ENCODE data around the gene ZSWIM5.

Gene ZSWIM5

GRCh38 chr1:45023663-45024062 lies 182.7 kb downstream of the ZSWIM5 start:
- DNase-seq (ENCODE audit: low spot score): no peak
- TF ChIP-seq CTCF (IDR thresholded peaks at IDR 0.05; ENCODE audit: extremely low read depth, missing control alignments): no peak

DNA sequence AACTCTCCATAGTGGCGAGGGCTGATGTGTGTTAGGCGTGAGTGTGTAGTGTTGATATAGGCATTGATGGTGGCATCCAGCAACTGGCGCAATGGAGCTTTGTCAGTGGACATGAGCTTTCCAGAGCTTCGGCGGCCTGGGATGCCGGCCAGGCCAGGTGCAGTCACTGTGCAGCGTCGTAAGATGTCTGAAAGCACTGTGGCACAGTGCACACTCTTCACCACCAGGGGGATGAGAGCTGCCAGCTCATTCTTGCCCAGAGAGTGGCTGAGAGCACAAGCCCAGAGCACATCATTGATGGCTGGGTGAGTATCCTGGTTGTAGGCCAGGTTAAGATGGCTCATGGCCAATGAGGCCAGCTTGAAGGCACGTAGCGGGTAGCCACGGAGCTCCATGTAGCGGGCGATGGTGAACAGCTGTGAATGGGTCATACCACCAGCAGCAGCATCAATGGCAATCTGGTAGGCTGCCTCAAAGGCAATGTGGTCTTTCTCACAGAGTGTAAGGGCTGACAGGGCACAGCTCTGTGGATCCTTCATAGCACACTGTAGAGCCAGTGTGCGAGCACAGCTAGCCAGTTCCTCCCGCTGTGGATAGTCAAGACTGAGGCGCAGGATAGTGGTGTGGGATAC lies 187.7 kb downstream of the ZSWIM5 start:
- peak; percentile 76 for TF ChIP-seq CTCF (IDR thresholded peaks at IDR 0.05; ENCODE audit: extremely low read depth, missing control alignments)
- DNase-seq (ENCODE audit: low spot score): peak; percentile 55

- DNase-seq (ENCODE audit: low spot score): no peak
- no peak for TF ChIP-seq CTCF (IDR thresholded peaks at IDR 0.05; ENCODE audit: extremely low read depth, missing control alignments)
Measured at GRCh38 chr1:45016767-45017166, 189.6 kb downstream of the ZSWIM5 start.

- no peak for TF ChIP-seq CTCF (IDR thresholded peaks at IDR 0.05; ENCODE audit: extremely low read depth, missing control alignments)
- DNase-seq (ENCODE audit: low spot score): no peak
Measured at GRCh38 chr1:45016090-45016697, 190.2 kb downstream of the ZSWIM5 start.

DNA sequence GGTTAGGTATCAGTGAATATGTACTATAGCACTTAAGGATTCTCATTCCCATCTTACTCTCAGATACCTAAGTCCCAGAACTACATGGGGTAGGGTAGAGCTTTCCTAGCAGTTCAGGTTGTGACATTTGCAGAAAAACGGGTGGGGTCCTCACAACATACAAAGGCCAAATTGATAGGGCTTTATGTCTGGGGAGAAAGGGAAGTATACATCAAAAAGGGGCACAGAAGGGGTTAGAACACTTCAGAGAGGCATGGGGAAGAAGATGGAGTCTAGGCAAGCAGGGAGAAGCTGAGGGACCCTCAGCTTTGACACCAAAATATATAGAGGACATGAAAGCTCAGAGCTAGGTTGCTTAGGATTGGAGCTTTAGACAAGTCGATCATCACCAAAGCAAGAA lies 190.7 kb downstream of the ZSWIM5 start:
- DNase-seq (ENCODE audit: low spot score): no peak
- TF ChIP-seq CTCF (IDR thresholded peaks at IDR 0.05; ENCODE audit: extremely low read depth, missing control alignments): no peak

- peak; percentile 76 for DNase-seq (ENCODE audit: low spot score)
- peak; percentile 91 for TF ChIP-seq CTCF (IDR thresholded peaks at IDR 0.05; ENCODE audit: extremely low read depth, missing control alignments)
Measured at GRCh38 chr1:45014321-45015028, 191.9 kb downstream of the ZSWIM5 start.

- no peak for DNase-seq (ENCODE audit: low spot score)
Measured at GRCh38 chr1:45013551-45014209, 192.7 kb downstream of the ZSWIM5 start.

More at GRCh38 chr1:45013551-45014209, 192.7 kb downstream of the ZSWIM5 start:
- no peak for TF ChIP-seq CTCF (IDR thresholded peaks at IDR 0.05; ENCODE audit: extremely low read depth, missing control alignments)

Measured in GM20000 (cell line).